ENCODE data around the gene TCP11.
"Not testable (repeated sequence)": the region's sequence is repeated elsewhere in the genome, so short reads cannot be mapped to it uniquely, and the experiment has no call there.

Gene TCP11

DNA sequence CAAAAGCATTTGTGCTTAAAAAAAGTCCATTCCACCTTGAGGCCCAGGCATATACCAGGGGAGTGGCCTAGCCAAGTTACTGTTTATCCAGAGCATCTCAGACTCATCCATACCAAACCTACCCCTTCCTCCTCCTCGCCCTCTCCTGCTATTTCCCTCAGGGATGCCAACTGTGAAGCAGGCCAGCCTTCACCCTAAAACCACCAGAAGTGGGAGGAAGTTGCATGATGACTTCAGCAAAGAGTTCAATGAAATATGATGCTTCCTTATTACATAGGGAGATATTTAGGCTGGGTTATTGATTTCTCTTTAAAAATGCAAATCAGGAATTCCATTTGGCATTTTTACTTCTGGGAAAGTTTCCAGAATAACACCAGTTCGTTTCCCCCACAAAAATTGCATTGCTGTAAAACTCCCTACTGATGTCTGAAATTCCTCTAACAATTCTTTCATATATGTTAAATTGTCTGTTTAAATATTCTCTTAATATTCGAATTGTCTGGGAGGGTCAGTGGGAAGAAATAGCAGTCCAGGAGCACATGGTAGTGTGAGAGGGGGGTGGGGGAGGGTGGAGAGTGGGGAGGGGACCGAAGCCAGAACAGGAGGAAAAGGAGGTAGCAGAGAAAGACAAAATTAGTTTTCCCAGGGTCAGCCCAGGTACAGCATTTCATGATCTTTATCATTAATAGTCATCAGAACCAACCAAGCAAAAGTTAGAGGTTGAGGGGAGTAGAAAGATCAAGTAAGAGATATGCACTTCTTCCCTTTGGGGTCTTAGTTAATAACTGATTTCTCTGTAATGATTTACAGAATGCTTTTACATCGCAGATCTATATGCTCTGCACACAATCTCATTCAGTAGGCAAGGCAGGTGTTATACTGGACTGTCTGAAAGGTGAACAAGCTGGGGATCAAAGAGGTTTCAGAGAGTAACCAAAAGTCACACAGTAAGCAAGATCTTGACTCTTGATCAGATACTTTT, 1.7 kb upstream of the TCP11 start:
- no peak for FAIRE-seq

DNA sequence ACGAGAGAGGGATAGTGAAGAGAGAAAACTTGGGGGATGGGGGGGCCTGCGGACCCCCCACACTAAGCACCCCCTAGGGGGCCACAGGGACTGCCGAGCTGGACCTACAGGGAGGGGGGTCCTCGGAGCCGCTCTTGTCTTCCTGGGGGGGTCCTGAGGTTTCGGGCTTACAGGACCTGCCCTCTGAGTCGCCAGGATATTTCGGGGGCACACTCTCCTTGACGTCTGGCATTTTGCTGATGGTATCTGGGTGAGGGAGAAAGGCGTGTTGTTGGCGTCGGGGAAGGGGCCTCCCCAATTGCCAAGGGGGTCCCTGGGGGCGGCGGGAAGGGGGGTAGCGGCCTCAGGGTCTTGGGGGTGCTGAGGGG, 516 bp downstream of the TCP11 start:
- no peak for FAIRE-seq

DNA sequence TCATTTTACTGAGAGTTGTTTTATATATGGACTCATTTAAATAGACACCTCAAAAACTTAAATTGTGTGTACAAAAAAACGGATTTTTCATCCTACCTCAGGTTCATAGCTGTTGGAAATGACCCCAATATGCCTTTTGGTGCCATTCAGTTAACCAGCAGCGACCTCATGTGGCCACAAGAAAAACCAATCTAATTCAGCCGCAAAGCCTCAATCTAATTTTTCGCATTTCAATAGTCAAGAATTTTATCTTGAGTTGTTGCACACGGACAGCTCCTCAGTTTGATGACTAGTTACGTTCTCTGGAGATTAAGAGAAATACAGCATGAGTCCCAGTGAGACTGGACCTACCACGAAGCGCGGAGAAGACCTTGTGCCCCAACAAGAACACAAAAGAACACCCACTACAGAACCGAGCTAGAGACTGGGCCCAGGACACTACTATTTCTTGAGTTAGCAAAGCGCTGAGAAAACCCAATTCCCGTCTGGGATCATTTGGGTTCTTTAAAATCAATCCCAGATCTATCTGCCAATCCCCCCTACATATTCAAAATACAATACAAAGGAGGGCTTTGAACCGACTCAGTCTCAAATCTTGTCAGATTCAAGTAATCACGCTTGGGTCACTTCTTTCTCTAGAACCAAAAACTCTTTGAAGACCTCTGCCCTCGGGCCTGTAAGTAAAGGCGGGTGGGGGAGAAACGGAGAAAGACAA, 1.1 kb downstream of the TCP11 start:
- FAIRE-seq, result peak; percentile 99

DNA sequence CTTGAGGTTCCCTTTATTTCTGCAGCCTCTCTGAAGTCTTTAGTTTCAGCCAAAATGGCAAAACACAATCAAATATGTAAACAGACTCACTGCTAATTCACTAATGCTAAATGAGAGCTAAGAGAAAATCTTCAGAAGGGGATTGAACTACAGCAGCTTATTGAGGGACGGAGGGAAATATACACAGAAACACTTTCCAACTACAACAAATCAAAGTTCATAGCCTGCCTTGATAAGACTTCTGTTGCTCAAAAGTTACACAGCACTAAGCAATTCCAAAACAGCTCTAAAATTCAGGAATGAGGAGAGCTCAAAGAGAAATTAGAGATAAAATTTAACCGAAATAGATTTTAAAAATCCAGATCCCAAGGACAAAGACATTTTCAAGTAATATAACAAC, 1.7 kb downstream of the TCP11 start:
- no peak for FAIRE-seq

DNA sequence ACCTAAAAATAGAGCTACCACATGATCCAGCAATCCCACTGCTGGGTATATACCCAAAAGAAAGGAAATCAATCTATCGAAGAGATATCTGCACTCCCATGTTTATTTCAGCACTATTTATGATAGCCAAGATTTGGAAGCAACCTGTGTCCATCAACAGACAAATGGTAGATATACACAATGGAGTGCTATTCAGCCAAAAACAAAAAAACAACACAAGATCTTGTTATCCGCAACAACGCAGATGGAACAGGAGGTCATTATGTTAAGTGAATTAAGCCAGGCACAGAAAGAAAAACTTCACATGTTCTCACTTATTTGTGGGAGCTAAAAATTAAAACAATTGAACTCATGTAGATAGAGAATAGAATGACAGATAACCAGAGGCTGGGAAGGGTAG, 2.9 kb downstream of the TCP11 start:
- not testable (repeated sequence) for FAIRE-seq

DNA sequence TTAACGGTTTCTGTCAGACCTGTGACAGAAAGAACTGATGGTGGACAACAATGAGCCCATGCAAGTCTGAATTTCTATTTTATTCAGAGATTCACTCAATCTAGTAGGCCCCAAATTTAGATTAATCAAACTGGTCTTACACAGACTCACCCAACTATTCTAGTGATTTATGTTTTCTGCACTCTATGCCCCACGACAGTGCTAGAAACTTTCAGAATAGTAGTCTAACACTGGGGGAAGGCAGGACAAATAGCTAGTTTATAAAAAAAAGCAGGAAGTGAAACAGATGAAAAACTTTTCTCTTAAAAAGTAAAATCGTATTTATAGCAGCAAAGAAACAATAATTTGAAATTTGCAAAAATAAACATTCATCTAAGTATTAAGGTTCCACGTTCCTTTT, 5.0 kb downstream of the TCP11 start:
- no peak for FAIRE-seq

DNA sequence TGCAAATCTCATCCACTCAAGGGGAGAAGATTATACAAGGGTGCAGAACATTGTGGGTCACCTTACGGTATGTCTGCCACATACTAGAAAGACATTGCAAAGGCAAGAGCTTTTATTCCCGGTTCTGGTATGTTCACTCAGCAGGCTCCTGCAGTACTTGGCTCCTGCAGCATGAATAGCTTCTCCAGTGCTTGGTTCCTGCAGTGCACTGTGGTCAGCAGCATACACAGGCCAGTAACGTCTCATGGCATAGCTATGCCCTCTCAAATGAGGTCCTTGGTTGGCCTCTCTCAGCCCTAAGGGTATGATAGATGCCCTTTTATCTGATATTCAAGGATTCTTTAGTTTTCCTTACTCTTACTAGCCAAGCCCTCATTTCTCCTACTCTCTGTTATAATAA, 12.6 kb downstream of the TCP11 start:
- FAIRE-seq, result no peak

DNA sequence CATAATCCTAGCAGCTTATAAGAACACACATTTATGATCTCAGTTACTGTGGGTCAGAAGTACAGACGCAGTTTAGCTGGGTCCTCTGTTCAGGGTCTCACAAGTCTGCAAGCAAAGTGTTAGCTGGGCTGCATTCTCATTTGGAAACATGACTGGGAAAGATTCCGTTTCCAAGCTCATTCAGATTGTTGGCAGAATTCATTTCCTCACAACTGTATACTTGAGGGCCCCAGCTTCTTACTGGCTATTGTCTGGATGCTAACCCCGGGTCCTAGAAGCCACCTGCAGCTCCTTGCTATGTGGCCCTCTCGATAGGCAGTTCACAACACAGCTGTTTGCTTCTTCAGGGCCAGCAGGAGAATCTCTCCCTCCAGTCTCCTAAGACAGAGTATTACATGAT, 13.1 kb downstream of the TCP11 start:
- no peak for FAIRE-seq

DNA sequence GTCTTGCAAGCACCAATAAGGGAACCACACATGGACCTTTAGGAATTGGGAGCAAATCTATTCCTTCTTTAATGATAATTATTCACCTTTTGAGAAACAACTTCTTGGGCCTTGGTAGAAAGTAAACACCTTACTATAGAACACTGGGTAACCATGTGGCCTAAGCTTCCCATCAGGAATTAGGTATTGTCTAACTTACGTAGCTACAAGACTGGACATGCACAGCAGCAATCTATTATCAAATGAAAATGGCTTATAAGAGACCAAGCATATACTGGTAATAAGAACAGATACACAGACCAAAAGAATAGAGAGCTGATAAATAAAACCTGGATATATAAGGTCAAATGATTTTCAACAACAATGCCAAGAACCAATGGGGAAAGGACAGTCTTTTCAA, 16.8 kb downstream of the TCP11 start:
- FAIRE-seq, result no peak

DNA sequence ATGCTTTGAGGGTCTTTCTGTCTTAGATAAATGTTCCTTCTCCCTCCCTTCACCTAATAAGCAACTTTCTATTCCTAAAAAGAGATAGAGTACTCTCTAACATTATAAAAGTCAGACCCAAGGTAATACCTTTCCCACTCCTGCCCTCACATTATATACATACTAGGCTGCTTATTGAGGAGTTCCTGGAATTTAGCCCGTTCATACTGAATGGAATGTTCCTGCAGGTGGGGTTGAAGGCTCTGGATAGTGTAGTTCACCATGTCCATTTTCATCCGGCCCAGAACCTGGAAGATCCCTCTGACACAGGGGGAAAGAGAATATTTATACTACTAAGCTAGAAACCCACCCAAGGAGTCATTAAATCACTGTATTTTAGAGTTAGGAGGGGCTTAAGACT, 20.4 kb downstream of the TCP11 start:
- no peak for FAIRE-seq

DNA sequence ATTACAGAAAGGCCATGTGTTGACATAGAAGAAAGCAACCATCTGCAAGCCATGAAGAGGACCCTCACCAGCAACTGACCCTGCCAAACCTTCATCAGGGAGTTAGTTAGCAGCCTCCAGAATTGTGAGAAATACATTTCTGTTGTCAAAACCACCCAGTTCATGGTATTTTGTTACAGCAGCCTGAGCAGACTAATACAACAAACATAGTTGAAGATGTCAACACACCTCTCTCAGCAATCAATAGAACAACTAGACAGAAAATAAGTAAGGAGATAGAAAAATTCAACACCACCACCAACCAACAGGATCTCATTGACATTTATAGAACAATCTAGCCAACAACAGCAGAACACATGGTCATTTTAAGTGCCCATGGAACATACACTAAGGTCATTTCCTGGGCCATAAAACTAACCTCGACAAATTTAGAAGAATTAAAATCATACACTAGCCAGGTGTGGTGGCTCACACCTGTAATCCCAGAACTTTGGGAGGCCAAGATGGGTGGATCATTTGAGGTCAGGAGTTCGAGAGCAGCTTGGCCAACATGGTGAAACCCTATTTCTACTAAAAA, 32.7 kb downstream of the TCP11 start:
- no peak for FAIRE-seq

DNA sequence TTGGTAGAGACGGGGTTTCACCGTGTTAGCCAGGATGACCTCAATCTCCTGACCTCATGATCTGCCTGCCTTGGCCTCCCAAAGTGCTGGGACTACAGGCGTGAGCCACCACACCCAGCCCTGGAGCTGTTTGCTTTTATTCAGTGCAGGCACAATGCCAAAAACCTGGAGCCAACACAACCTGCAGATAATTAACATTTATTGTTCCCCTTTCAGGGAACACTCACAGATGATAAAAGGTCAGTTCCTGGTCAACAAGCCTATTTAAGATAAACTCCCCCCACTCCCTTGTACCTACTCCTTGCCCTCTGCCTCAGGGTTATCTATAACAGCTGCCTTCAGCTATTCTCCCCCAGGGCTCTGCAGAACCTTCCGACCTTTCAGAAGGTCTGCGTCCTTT, 33.4 kb downstream of the TCP11 start:
- not testable (repeated sequence) for FAIRE-seq

DNA sequence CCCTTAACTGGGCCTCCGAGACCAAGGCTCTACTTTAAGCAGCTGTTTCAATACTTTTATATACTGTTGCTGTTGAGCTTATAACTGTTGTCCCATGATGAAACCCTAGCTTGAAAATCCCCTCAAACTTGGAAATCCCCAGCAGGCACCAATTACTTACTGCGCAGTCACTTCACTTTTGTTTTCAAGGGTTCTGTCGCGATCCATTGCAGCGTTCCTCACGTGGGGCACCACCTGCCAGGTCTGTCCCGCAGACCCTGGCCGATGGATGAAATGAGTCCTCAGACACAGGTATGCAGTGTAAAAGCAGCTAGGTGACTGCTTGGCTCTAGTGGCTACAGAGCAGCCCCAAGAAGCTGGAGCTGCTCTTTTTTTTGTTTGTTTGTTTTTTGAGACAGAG, 33.9 kb downstream of the TCP11 start:
- FAIRE-seq, result not testable (repeated sequence)

DNA sequence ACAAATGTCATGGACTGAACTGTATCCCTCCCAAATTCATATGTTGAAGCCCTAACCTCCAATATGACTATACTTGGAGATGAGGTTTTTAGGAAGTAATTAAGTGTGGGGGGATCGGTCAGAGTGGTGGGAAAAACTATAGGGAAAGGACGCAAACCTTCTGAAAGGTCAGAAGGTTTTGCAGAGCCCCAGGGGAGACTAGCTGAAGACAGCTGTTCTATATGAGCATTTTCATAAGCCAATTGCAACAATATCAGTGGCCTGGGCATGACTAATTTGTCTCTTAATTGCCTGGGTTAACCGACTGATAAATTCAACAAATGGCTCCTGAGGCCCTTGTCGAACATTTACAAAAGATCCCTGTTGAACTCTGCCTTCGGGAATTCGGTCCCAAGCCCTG, 35.1 kb downstream of the TCP11 start:
- not testable (repeated sequence) for FAIRE-seq

DNA sequence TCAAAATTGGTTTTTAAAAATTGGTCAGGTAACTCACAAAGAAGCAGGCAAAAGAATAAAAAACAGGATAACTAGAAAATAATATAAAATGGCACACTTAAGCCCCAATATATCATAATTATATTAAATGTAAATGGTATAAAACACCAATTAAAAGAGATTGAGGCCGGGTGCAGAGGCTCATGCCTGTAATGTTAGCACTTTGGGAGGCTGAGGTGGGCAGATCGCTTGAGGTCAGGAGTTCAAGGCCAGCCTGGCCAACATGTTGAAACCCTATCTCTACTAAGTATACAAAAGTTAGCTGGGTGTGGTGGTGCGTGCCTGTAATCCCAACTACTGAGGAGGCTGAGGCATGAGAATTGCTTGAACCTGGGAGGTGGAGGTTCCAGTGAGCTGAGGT, 36.1 kb downstream of the TCP11 start:
- FAIRE-seq, result no peak

DNA sequence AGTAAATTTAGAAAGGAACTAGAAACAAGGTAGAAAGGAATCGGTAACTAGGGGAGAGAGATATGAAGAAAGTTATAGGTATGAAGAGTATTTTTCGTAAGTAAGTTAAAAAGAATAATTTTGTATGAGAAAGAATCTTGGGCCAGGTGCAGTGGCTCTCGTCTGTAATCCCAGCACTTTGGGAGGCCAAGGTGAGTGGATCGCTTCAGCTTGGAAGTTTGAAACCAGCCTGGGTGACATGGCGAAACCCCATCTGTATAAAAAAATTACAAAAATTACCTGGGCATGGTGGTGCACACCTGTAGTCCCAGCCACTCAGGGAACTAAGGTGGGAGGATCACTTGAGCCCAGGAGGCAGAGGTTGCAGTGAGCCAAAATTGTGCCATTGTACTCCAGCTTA, 42.0 kb downstream of the TCP11 start:
- FAIRE-seq, result no peak

DNA sequence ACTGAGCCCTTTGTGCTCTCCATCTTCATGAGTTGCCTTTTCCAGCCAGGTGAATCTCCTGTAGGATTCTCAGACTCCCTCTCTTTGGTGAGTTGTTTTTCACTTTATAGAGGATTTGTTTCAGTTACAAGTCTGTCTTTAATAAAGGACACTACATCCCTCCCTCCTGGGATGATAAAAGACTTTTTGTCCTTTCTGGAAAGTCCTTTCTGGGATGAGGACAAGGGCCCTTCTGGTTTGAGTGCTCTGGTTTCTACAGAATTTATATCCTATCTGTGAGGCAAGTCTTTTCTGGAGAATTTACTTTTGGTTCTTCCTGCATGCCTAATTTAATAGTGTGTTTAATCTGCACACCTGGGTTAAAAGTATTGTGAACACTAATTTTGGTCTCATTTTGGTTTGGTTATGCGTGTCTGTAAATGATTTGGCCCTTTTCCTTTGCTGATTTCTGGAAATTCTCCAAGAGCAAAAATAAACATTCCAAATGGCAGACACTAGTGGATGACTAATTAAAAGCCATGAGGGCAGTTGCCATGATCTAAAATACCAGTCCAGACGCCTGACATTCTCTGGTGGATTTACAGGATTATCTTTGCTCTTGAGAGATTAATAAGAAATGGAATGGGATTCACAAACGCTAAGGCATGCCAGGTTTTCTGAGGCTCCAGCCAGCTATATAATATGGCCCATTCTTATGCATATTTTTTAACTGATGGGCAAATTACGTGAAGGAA, 44.8 kb downstream of the TCP11 start:
- FAIRE-seq, result peak; percentile 97

DNA sequence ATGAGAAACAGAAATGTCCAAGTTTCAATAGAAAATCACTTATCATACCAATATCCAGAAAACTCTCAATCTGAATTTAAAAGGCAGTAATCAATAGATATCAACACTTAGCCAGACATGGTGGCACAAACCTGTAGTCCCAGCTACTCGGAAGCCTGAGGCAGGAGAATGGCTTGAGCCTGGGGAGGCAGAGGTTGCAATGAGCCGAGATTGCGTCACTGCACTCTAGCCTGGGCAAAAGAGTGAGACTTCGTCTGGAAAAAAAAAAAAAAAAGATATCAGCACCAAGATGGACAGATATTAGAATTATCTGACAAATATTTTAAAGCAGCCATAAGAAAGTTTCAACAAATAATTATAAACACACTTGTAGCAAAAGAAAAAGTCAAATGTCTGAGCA, 47.0 kb downstream of the TCP11 start:
- no peak for FAIRE-seq

DNA sequence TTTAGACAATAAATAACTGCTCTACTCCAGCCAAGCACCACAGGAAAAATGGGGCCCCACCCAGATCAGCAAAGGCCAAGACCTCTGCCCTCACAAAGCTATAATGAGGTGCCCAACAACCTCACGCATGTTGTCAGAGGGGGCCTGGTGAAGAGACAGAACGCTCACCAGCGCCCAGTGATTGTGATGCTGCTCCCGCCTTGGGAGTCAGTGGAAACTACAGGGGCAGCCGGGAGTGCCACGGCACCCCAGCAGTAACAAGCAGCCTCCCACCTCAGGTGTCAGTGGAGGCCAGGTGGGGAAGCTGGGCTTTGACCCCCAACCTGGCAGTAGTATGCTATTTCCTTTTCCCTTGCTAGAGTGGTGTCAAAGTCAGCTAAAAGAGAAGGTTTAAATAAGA, 47.4 kb downstream of the TCP11 start:
- no peak for FAIRE-seq

DNA sequence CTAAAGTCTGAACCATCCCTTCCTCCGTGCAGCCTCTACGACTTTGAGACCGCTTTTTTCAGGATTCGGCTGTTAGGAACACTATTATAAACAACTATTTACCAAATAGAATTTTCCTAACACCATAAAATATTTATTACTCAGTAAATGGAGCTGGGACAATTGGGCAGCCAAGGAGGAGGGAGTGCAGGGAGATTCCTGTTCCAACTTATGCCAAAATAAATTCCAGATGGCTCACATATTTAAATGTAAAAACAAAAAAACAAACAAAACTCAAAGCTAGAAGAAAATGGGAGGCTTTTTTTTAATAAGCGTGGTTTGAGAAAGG, 48.1 kb downstream of the TCP11 start:
- no peak for FAIRE-seq

DNA sequence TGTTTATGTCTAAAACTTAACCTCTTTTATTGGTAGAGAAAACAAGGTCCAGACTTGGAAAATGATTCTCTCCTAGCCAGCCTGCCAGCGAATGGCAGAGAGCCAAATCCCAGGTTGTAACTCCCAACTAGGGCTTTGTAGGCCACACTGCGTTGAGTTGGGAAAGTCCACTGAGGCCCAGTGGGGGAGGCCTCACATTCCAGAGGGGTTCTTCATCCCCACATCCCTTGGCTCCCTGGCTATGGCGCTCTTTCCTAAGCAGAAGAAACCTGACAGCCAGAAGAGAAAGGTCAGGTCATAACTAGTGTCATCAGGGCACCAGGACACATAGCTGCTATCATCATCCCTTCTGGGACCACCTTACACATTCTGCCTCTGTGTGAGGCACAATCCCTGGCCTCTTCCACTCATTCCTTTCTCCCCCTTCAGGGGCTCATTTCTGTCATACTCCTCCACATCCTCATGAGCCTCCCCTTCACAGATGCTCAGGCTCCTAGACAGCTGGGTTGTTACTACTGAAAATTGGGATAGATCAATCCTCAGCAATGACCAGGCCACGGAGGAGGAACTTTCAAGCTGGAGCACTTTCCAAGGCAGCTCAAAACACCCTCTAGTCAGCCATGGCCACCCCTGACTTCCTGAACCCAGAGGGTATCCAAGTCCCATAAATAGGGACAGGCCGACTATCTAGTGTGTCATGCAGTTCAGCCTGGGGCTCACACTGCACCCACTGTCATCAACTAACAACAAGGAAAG, 48.6 kb downstream of the TCP11 start:
- no peak for FAIRE-seq

DNA sequence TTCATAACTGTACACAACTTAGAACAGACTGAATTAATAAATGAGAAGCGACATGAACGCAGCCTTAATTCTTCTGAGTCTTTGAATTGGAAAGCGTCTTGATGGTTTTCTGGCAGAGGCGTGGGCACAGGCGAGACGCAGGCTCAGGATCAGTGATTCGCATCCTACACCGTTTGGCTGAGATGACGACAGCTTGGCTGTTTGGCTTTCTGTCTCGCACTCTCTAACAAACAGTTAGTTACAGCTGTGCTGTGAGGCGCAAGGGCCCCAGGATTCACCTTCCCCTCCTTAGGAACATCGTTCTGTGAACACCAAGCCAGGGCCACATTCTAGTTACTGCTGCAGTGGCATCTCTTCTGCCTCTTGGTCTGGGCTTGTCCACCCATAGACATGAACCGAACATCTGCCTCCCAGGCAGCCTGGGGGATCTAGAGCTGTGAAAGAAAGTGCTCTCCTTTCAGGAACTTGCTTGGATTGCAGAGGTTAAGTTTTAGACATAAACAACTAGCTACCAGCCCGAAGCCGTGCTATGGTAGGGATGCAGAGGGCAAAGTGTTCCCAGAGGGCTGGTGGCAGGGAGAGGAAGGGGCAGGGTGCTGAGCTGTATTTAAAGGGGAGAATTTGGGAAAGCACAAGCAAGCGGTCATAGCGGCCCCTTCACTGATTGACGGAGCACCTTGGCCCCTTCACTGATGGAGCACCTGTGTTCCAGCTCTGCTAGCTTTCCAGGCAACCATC, 49.6 kb downstream of the TCP11 start:
- FAIRE-seq, result no peak
